Measurements from ENCODE around the gene TNFSF15. TPM values are rescaled to one million over a fixed set of nuclear protein-coding genes. Genes with fewer than 3 reads are reported as not detected.

TNFSF15 gene
- total RNA-seq, 4 donors from 2014 or later, result 0.68 TPM; not detected in 3

DNA sequence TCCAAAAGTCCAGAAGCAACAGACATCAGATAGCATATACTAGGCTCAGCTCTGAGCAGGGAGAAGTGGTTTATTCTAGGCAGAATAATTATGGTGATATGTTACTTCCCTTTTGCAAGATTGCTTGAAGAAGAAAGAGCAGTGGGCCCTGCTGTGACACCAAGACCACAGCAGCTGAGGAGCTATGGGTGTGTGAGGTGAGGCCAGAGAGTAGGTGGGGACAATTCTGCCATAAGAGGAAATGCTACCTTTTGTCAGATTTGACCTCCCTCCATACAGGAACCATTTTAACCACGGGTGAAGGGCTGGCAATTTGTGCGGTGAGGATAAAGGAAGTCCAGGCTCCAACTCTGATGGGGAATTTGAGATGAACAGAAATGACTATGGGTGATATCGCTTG, 51.3 kb downstream of the TNFSF15 start:
- TF ChIP-seq, protein P1, sequence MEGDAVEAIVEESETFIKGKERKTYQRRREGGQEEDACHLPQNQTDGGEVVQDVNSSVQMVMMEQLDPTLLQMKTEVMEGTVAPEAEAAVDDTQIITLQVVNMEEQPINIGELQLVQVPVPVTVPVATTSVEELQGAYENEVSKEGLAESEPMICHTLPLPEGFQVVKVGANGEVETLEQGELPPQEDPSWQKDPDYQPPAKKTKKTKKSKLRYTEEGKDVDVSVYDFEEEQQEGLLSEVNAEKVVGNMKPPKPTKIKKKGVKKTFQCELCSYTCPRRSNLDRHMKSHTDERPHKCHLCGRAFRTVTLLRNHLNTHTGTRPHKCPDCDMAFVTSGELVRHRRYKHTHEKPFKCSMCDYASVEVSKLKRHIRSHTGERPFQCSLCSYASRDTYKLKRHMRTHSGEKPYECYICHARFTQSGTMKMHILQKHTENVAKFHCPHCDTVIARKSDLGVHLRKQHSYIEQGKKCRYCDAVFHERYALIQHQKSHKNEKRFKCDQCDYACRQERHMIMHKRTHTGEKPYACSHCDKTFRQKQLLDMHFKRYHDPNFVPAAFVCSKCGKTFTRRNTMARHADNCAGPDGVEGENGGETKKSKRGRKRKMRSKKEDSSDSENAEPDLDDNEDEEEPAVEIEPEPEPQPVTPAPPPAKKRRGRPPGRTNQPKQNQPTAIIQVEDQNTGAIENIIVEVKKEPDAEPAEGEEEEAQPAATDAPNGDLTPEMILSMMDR (IDR thresholded peaks at IDR 0.05; ENCODE audit: low read depth), result no peak

DNA sequence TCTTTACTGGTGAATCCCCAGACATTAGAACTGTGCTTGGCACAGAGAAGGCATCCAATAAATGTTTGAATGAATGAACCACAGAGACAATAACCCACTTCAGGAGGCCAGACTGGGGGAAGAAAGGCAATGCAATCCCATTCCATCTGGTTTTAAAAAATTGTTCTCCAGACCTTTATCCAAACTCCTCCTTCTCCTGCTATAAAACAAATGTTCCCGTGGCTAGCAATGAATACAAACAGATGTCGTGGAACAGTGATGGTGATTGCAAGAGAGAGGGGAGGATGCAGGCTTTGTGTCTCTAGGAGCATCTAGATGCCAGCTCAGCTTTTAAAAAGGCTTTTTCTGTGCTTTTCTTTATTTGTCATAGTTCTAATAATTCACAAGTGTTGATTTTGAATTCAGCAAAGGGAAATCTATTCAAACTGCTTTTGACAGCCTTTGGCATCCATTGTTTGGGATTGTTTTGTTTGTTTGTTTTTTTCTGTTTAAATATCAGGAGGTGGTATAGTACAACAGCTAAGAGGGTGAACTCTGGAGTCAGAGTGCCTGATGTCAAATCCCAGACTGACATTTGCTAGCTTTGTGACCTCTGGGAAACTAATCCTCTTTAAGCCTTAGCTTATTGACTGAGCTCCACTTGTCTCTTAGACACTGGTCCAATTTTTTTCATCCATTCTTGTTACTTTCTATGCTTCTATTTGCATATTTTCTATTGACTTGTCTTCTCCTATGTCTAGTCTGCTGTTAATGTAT, 59.1 kb downstream of the TNFSF15 start:
- TF ChIP-seq, protein P1 (IDR thresholded peaks at IDR 0.05; ENCODE audit: low read depth), result no peak

DNA sequence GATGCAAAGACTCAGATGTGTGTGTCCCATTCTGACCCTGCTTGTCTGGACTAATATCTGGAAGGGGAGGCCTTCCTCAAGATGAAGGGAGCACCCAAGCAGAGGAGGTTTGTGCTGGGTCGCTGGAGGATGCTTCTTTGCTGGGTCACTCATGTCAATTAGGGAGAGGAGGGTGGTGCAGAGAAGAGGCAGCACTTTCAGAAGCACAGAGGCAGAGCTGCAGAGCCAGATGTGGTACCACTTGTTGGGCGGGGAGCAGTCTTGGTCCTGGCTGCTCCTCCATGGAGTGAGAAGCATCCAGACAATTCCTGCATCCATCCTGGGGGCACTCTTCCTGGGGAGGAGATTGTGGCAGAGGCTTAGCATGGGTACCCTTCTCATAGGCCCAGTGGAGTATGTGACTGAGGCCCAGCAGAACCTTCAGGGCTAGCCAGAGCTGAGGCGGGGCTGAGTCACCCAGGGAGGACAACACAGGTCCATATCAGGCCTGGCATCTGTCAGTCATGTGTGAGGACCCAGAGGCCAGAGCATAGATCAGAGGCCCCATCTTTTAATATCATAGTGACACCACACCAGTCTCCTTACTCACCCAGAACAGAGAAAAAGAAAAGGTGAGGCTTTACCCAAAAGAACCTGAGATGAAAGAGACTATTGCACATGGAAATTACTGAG, 59.8 kb downstream of the TNFSF15 start:
- TF ChIP-seq, protein P1 (IDR thresholded peaks at IDR 0.05; ENCODE audit: low read depth), result no peak

DNA sequence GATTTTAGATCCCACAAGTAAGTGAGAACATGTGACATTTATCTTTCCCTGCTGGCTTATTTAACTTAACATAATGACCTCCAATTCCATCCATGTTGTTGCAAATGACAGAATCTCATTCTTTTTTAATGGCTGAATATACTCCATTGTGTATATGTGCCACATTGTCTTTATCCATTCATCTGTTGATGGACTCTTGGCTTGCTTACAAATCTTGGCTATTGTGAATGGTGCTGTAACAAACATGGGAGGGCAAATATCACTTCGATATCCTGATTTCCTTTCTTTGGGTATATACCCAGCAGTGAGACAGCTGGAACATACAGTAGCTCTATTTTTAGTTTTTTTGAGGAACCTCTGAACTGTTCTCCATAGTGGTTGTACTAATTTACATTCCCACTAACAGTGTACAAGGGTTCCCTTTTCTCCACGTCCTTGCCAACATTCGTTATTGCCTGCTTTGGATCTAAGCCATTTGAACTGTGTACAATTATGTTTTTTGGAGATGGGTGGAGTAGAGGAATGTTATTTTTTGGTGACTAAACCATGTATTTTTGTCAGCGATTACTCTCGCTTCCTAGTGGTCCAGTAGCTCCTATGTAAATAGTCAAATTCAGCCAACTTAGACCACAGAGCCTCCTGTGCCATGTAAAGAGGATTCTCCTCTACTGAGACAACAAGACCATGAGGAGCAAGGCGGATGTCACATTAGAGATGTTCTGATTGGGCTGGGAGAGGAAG, 60.6 kb downstream of the TNFSF15 start:
- TF ChIP-seq, protein P1 (IDR thresholded peaks at IDR 0.05; ENCODE audit: low read depth), result no peak

DNA sequence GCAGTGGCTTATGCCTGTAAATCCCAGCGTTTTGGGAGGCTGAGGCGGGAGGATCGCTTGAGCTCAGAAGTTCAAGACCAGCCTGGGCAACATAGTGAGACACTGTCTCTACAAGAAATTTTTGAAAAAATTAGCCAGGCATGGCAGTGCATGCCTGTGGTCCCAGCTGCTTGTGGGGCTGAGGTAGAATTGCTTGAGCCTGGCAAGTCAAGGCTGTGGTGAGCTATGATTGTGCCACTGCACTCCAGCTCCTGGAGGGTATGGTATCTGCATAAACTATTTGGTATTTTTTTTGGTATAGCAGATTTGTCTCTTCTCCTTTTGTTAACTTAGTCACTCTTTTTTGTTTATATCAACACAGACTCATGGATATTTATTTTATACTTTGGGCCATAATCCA, 62.4 kb downstream of the TNFSF15 start:
- TF ChIP-seq, protein P1 (IDR thresholded peaks at IDR 0.05; ENCODE audit: low read depth), result no peak

DNA sequence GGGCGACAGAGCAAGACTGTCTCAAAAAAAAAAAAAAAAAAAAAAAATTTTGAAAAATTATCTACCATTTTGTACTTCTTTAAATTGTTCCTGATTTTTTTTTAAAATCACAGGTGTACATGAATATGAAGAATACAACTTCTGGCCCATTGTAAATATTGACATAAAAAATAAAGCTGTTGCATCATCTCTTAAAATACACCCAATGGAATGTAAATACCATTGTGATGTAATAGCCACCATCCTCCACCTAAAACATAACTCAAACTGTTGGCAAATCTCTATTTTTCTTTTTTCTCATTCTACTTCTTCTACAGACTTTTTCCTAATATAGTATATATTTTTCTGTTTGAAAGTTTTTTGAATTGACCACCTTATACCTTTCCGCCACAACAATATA, 62.9 kb downstream of the TNFSF15 start:
- TF ChIP-seq, protein P1 (IDR thresholded peaks at IDR 0.05; ENCODE audit: low read depth), result no peak

All from subcutaneous adipose tissue (tissue), 4 donors.